SIG-M5 treated with dmso at 0.1 percent for 504 hours (cell line): ENCODE data around the gene SORCS2.

Source experiments
- DNase-seq: peaks from one replicate; lab custom pipeline; 2025; ENCODE audit not compliant: unreplicated experiment; lab: John Stamatoyannopoulos, UW

Gene SORCS2

GRCh38 chr4:7622371-7622770, 430.0 kb downstream of the SORCS2 start:
- no peak for DNase-seq

- no peak for DNase-seq
Measured at GRCh38 chr4:7623468-7623867, 431.1 kb downstream of the SORCS2 start.

GRCh38 chr4:7624396-7624980, 432.1 kb downstream of the SORCS2 start:
- no peak for DNase-seq

- no peak for DNase-seq
Measured at GRCh38 chr4:7625071-7625470, 432.7 kb downstream of the SORCS2 start.

- DNase-seq, result no peak
Measured at GRCh38 chr4:7626531-7626930, 434.2 kb downstream of the SORCS2 start.

- no peak for DNase-seq
Measured at GRCh38 chr4:7627251-7628250, 435.2 kb downstream of the SORCS2 start.

- DNase-seq, result no peak
Measured at GRCh38 chr4:7628432-7628831, 436.1 kb downstream of the SORCS2 start.

- no peak for DNase-seq
Measured at GRCh38 chr4:7629501-7630254, 437.3 kb downstream of the SORCS2 start.

- DNase-seq, result no peak
Measured at GRCh38 chr4:7630568-7631287, 438.4 kb downstream of the SORCS2 start.

- no peak for DNase-seq
Measured at GRCh38 chr4:7631288-7632014, 439.1 kb downstream of the SORCS2 start.

GRCh38 chr4:7632341-7632740, 440.0 kb downstream of the SORCS2 start:
- no peak for DNase-seq

- no peak for DNase-seq
Measured at GRCh38 chr4:7632971-7633370, 440.6 kb downstream of the SORCS2 start.

GRCh38 chr4:7634661-7635251, 442.4 kb downstream of the SORCS2 start:
- no peak for DNase-seq

GRCh38 chr4:7635445-7636239, 443.3 kb downstream of the SORCS2 start:
- DNase-seq, result no peak

GRCh38 chr4:7636240-7636508, 443.8 kb downstream of the SORCS2 start:
- no peak for DNase-seq

- DNase-seq, result no peak
Measured at GRCh38 chr4:7637139-7637538, 444.8 kb downstream of the SORCS2 start.

GRCh38 chr4:7637971-7638370, 445.6 kb downstream of the SORCS2 start:
- DNase-seq, result no peak

- no peak for DNase-seq
Measured at GRCh38 chr4:7638489-7638888, 446.2 kb downstream of the SORCS2 start.
